ENCODE data around the gene PI4K2A.

The PI4K2A gene

GRCh38 chr10:97608991-97609561, 31.4 kb upstream of the PI4K2A start:
- no peak for TF ChIP-seq MYC (IDR thresholded peaks at IDR 0.05; ENCODE audit: low read depth, low read length)
- no peak for TF ChIP-seq CTCF (IDR thresholded peaks at IDR 0.05; ENCODE audit: low read depth, low read length)
- TF ChIP-seq MAX (IDR thresholded peaks at IDR 0.05; ENCODE audit: low read depth, low read length) = no peak
- no peak for TF ChIP-seq POLR2A (IDR thresholded peaks at IDR 0.05; ENCODE audit: extremely low read depth, insufficient read length)
- no peak overlapping the region for H3K4me3 ChIP-seq (ENCODE audit: low read depth, low read length)
- no peak for DNase-seq (ENCODE audit: low read depth)

- DNase-seq (ENCODE audit: low read depth) = no peak
- no peak for TF ChIP-seq MYC (IDR thresholded peaks at IDR 0.05; ENCODE audit: low read depth, low read length)
- TF ChIP-seq CTCF (IDR thresholded peaks at IDR 0.05; ENCODE audit: low read depth, low read length) = no peak
- TF ChIP-seq POLR2A (IDR thresholded peaks at IDR 0.05; ENCODE audit: extremely low read depth, insufficient read length) = no peak
- no peak for TF ChIP-seq MAX (IDR thresholded peaks at IDR 0.05; ENCODE audit: low read depth, low read length)
- no peak overlapping the region for H3K4me3 ChIP-seq (ENCODE audit: low read depth, low read length)
Observed at GRCh38 chr10:97611473-97611872, 29.0 kb upstream of the PI4K2A start.

GRCh38 chr10:97612386-97612785, 28.1 kb upstream of the PI4K2A start:
- DNase-seq (ENCODE audit: low read depth) = peak; percentile 50

GRCh38 chr10:97618285-97618684, 22.2 kb upstream of the PI4K2A start:
- no peak for DNase-seq (ENCODE audit: low read depth)
- no peak for TF ChIP-seq MAX (IDR thresholded peaks at IDR 0.05; ENCODE audit: low read depth, low read length)
- TF ChIP-seq POLR2A (IDR thresholded peaks at IDR 0.05; ENCODE audit: extremely low read depth, insufficient read length) = no peak
- TF ChIP-seq CTCF (IDR thresholded peaks at IDR 0.05; ENCODE audit: low read depth, low read length) = no peak
- H3K4me3 ChIP-seq (ENCODE audit: low read depth, low read length) = no peak overlapping the region

More at GRCh38 chr10:97612386-97612785, 28.1 kb upstream of the PI4K2A start:
- H3K4me3 ChIP-seq (ENCODE audit: low read depth, low read length) = no peak overlapping the region
- TF ChIP-seq MAX (IDR thresholded peaks at IDR 0.05; ENCODE audit: low read depth, low read length) (no peak), MYC (IDR thresholded peaks at IDR 0.05; ENCODE audit: low read depth, low read length) (no peak), CTCF (IDR thresholded peaks at IDR 0.05; ENCODE audit: low read depth, low read length) (no peak), POLR2A (IDR thresholded peaks at IDR 0.05; ENCODE audit: extremely low read depth, insufficient read length) (no peak)

- H3K4me3 ChIP-seq (ENCODE audit: low read depth, low read length) = no peak overlapping the region
- DNase-seq (ENCODE audit: low read depth) = no peak
- TF ChIP-seq CTCF (IDR thresholded peaks at IDR 0.05; ENCODE audit: low read depth, low read length) (no peak), POLR2A (IDR thresholded peaks at IDR 0.05; ENCODE audit: extremely low read depth, insufficient read length) (no peak), MYC (IDR thresholded peaks at IDR 0.05; ENCODE audit: low read depth, low read length) (no peak), MAX (IDR thresholded peaks at IDR 0.05; ENCODE audit: low read depth, low read length) (no peak)
Observed at GRCh38 chr10:97618733-97619132, 21.7 kb upstream of the PI4K2A start.

Data from NB4 (cell line).